Suprapubic skin (tissue), 4 donors: ENCODE data around the gene LCN15. TPM values are rescaled to one million over a fixed set of nuclear protein-coding genes. Genes with fewer than 3 reads are reported as not detected.

ENCODE experiments used
- DNase-seq, 2 donors: peaks; one replicate each; pipeline ENCODE4 v3.0.0-alpha.2; 2019; ENCODE audit warnings: low spot score in 2 of 2
- H3K27ac ChIP-seq: fragments of 200-600 bp; sonication (generic); one replicate; pipeline ENCODE4 v1.5.1; 2019
- H3K27me3 ChIP-seq: fragments of 200-600 bp; sonication (generic); one replicate; pipeline ENCODE4 v1.5.1; 2019
- H3K36me3 ChIP-seq: fragments of 200-600 bp; sonication (generic); one replicate; pipeline ENCODE4 v1.5.1; 2019
- H3K4me1 ChIP-seq: fragments of 200-600 bp; sonication (generic); one replicate; pipeline ENCODE4 v1.5.1; 2019
- H3K4me3 ChIP-seq: fragments of 200-600 bp; sonication (generic); one replicate; pipeline ENCODE4 v1.5.1; 2019; ENCODE audit warnings: mild to moderate bottlenecking
- H3K9me3 ChIP-seq: fragments of 200-600 bp; sonication (generic); one replicate; pipeline ENCODE4 v1.5.1; 2019
- EP300 ChIP-seq: sonication (generic); formaldehyde crosslinking; IDR thresholded peaks from one replicate; pipeline ENCODE4 v1.6.1; 2017; ENCODE audit warnings: antibody characterized with exemption
- POLR2A ChIP-seq, 2 donors: fragments of 450-650 bp; IDR thresholded peaks; one replicate each; pipeline ENCODE4 v1.6.1; 2017; ENCODE audit warnings: antibody characterized with exemption in 2 of 2, mild to moderate bottlenecking in 2 of 2, moderate library complexity in 2 of 2
- POLR2AphosphoS5 ChIP-seq, 3 donors: sonication (generic); formaldehyde crosslinking; IDR thresholded peaks; one replicate each; pipeline ENCODE4 v1.6.1; 2017; ENCODE audit warnings: antibody characterized with exemption in 3 of 3
- WGBS: methylation state at CpG from one replicate; pipeline ENCODE4 v1.1.5; 2018; 5-methylcytosine and 5-hydroxymethylcytosine counted together
- total RNA-seq, 4 donors: library from RNA; depleted of rRNA; stranded (reverse); fragments of >200 nt; gene quantifications; one replicate each; pipeline ENCODE4 v1.1.0, GENCODE V29; 2016
- TF ChIP-seq, protein P1 (sequence below), 2 donors: fragments of 200-600 bp in 1 of 2; fragments of 450-650 bp in 1 of 2; sonication (generic) in 1 of 2; IDR thresholded peaks; one replicate each; pipeline ENCODE4 v1.5.1; 2016 to 2019; ENCODE audit warnings: antibody characterized with exemption in 2 of 2, mild to moderate bottlenecking in 1 of 2, moderate library complexity in 1 of 2

The LCN15 gene
- total RNA-seq, 4 donors from 2014 or later: 0.21 TPM; not detected in 3

DNA sequence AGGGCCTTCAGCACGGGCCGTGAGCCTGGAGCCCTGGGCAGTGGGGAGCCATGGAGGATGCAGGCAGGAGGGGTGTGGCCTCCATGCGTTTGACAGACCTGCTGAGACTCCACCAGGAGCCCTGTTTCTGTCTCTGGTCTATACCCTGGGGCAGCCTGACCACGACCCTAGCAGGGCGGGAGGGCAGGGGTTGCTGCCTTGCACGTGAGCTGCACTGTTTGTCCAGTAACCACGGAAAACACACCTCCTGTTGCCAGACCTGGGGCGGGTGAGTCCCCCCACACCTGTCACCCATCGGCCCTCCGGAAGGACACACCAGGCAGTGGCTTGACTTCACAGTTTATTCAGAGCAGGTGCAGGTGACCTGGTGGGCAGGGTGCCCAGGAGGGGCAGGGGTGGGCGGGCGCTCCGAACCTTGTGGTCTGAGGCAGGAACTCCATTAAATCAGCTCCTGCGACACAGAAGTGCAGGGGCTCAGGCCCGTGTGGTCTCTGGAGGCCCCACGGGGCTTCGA is 10.2 kb downstream of the LCN15 start:
- Histone ChIP-seq H3K4me3 (no peak overlapping the region), H3K4me1 (no peaks in the 10 kb centered on the region), H3K27ac (no peak overlapping the region), H3K27me3 (peaks cover 6% of the 10 kb centered on the region), H3K9me3 (peaks cover 6% of the 10 kb centered on the region), H3K36me3 (no peaks in the 10 kb centered on the region)
- WGBS: 79% methylated on average over 11 of the region's 17 CpGs
- TF ChIP-seq, protein P1, sequence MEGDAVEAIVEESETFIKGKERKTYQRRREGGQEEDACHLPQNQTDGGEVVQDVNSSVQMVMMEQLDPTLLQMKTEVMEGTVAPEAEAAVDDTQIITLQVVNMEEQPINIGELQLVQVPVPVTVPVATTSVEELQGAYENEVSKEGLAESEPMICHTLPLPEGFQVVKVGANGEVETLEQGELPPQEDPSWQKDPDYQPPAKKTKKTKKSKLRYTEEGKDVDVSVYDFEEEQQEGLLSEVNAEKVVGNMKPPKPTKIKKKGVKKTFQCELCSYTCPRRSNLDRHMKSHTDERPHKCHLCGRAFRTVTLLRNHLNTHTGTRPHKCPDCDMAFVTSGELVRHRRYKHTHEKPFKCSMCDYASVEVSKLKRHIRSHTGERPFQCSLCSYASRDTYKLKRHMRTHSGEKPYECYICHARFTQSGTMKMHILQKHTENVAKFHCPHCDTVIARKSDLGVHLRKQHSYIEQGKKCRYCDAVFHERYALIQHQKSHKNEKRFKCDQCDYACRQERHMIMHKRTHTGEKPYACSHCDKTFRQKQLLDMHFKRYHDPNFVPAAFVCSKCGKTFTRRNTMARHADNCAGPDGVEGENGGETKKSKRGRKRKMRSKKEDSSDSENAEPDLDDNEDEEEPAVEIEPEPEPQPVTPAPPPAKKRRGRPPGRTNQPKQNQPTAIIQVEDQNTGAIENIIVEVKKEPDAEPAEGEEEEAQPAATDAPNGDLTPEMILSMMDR (IDR thresholded peaks at IDR 0.05): no peak
- TF ChIP-seq POLR2AphosphoS5 (IDR thresholded peaks at IDR 0.05) (no peak), EP300 (no peak), POLR2A (IDR thresholded peaks at IDR 0.05) (no peak)
- DNase-seq: no peak

DNA sequence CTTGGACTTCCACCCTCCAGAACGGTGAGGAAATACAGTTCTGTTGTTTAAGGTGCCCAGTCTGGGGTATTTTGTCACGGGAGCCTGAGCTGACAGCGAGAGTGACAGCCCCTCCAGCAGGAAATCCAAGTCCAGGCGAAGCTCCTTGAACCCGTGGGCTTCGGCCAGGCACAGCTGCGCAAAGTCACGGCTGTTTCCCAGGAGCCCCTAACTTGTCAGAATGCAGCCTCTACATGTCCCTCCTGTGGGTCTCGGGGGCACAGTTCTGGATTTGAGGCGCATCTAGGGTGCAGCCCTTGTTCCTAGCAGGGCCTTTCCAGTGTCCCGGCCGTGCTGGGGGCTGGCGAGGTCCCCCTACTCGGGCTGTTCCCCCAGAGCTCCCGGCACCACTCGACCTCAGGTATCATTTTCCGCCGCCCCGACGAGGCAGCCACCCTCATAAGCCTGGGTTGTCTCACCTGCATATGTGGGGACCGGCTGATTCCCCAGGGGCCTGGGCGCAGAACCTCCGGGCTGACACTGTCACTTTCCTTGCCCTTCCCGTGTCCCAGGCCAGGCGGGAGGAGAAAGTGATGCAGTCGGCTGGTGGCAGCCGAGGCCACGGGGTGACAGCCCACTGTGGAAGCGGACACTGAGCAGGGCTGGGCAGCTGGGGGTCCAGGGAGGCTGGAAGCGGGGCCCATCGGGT is 10.8 kb downstream of the LCN15 start:
- TF ChIP-seq EP300: no peak
- TF ChIP-seq POLR2A (IDR thresholded peaks at IDR 0.05): no peak
- TF ChIP-seq, protein P1 (IDR thresholded peaks at IDR 0.05): no peak
- TF ChIP-seq POLR2AphosphoS5 (IDR thresholded peaks at IDR 0.05): no peak
- no peak for DNase-seq
- H3K27ac ChIP-seq: no peak overlapping the region
- no peaks in the 10 kb centered on the region for H3K4me1 ChIP-seq
- H3K27me3 ChIP-seq: peaks cover 4% of the 10 kb centered on the region
- H3K36me3 ChIP-seq: no peaks in the 10 kb centered on the region
- 85% methylated on average over 21 of the region's 31 CpGs for whole genome bisulfite sequencing
- H3K9me3 ChIP-seq: peaks cover 6% of the 10 kb centered on the region
- H3K4me3 ChIP-seq: no peak overlapping the region

DNA sequence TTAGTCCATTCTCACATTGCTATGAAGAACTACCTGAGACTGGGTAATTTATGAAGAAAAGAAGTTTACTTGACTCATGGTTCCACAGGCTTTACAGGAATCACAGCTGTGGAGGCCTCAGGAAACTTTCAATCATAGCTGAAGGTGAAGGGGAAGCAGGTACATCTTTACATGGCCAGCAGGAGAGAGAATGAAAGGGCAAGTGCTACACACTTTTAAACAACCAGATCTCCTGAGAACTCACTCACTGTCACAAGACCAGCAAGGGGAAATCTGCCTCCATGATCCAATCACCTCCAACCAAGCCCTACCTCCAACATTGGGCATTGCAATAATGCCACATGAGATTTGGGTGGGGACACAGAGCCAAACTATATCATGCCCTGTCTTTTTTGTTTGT is 12.5 kb downstream of the LCN15 start:
- H3K4me3 ChIP-seq: no peak overlapping the region
- no peaks in the 10 kb centered on the region for H3K4me1 ChIP-seq
- peaks cover 6% of the 10 kb centered on the region for H3K9me3 ChIP-seq
- no peaks in the 10 kb centered on the region for H3K36me3 ChIP-seq
- DNase-seq: no peak
- no peak overlapping the region for H3K27ac ChIP-seq
- TF ChIP-seq POLR2AphosphoS5 (IDR thresholded peaks at IDR 0.05): no peak
- TF ChIP-seq, protein P1 (IDR thresholded peaks at IDR 0.05): no peak
- no peaks in the 10 kb centered on the region for H3K27me3 ChIP-seq

DNA sequence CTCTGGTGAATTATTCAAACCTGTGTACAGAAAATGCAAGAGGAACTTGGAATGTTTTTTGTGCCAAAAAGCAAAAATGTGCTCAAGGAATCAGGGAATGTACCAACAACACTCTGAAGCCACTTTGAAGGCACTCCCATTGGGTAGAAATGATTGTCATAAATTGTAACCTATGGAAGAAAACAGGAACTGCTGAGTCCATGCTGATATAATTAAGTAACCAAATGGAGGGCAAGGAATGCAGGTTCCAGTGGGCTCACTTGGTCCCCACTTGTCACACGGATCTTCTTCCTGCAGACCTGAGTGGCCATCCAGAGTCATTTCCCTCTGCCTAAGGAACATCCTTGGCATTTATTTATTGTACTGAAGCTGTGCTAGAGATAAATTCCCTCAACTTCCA is 13.1 kb downstream of the LCN15 start:
- H3K27ac ChIP-seq: no peak overlapping the region
- no peaks in the 10 kb centered on the region for H3K36me3 ChIP-seq
- no peak overlapping the region for H3K4me3 ChIP-seq
- no peak for DNase-seq
- peaks cover 6% of the 10 kb centered on the region for H3K9me3 ChIP-seq
- TF ChIP-seq POLR2AphosphoS5 (IDR thresholded peaks at IDR 0.05): no peak
- no peak for TF ChIP-seq EP300
- TF ChIP-seq POLR2A (IDR thresholded peaks at IDR 0.05): no peak
- TF ChIP-seq, protein P1 (IDR thresholded peaks at IDR 0.05): no peak
- WGBS: 87% methylated on average over 1 of the region's 1 CpG
- H3K4me1 ChIP-seq: no peaks in the 10 kb centered on the region
- H3K27me3 ChIP-seq: no peaks in the 10 kb centered on the region

DNA sequence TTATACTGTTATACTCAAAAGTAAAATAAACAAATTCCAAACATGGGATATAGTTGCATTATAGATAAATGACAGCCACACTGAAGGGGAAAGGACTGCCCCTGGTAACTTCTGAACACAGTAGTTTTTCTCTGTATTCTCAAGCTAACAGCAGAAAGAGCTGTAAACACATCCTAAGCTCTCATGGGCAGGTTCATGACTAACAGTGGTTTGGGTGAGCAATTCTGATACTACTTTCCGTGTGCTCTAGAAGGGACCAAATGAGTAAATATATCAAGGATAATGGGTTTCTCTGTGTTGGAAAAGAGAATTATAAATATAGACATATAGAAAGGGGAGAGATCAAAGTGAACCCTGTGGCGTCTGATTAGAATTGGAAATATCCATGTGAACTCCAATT is 13.8 kb downstream of the LCN15 start:
- Histone ChIP-seq H3K9me3 (no peaks in the 10 kb centered on the region), H3K27ac (no peak overlapping the region), H3K27me3 (no peaks in the 10 kb centered on the region), H3K4me1 (no peaks in the 10 kb centered on the region), H3K36me3 (no peaks in the 10 kb centered on the region), H3K4me3 (no peak overlapping the region)
- TF ChIP-seq POLR2A (IDR thresholded peaks at IDR 0.05) (no peak), EP300 (no peak), POLR2AphosphoS5 (IDR thresholded peaks at IDR 0.05) (no peak)
- TF ChIP-seq, protein P1 (IDR thresholded peaks at IDR 0.05): no peak
- WGBS: 30% methylated on average over 2 of the region's 2 CpGs
- no peak for DNase-seq
